ENCODE data around the gene CHST11. TPM values are rescaled to one million over a fixed set of nuclear protein-coding genes. Genes with fewer than 3 reads are reported as not detected.

CHST11 gene
- total and polyA plus RNA-seq, 10 of the 15 experiments (the other 5 are each of a cell fraction or from before 2014, with no cell fraction given), result 1.9 to 38.1 (median 17.2) TPM

DNA sequence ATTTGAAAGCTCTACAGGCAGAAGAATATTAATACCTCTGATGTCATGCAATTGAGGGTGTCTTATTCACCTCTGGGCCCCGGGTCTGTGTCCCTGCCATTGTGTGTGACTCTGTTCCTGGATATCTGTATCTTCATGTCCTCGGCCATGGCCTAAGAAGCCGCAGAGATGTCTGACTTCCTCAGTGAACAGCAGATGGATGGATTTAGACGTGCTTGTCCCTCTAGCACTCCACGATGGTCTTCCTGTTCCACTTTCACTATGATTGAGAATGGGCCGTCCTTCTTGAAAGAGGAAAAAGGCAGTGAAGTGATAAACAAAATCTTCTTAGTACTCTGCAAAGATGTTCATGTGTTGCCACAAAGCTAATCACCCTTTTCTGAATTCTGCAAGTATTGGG is 283.9 kb downstream of the CHST11 start (continued):
- TF ChIP-seq, protein P1, sequence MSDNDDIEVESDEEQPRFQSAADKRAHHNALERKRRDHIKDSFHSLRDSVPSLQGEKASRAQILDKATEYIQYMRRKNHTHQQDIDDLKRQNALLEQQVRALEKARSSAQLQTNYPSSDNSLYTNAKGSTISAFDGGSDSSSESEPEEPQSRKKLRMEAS (IDR thresholded peaks at IDR 0.05; ENCODE audit: low read depth, low read length), result no peak
- TF ChIP-seq NR2C2 (IDR thresholded peaks at IDR 0.05; ENCODE audit: borderline replicate concordance, control insufficient read depth, insufficient read length, low read depth) (no peak), FOXK2 (IDR thresholded peaks at IDR 0.05) (no peak), SREBF2 (IDR thresholded peaks at IDR 0.05; ENCODE audit: low read length) (no peak), KDM1A (IDR thresholded peaks at IDR 0.05; ENCODE audit: borderline replicate concordance) (no peak), CBX3 (IDR thresholded peaks at IDR 0.05; ENCODE audit: borderline replicate concordance, low read depth) (no peak), HDAC6 (IDR thresholded peaks at IDR 0.05; ENCODE audit: unreplicated experiment) (no peak), NFXL1 (IDR thresholded peaks at IDR 0.05; ENCODE audit: borderline replicate concordance) (no peak), SUZ12 (IDR thresholded peaks at IDR 0.05; ENCODE audit: unreplicated experiment) (no peak), KLF5 (IDR thresholded peaks at IDR 0.05; ENCODE audit: partially characterized antibody) (no peak), BMI1 (IDR thresholded peaks at IDR 0.05; ENCODE audit: borderline replicate concordance) (no peak), PML (IDR thresholded peaks at IDR 0.05; ENCODE audit: low read length) (no peak), BRCA1 (IDR thresholded peaks at IDR 0.05; ENCODE audit: low read depth, low read length) (no peak), KAT2A (conservative IDR thresholded peaks at IDR 0.05; ENCODE audit: control insufficient read depth, low read depth, low read length) (no peak), DPF2 (IDR thresholded peaks at IDR 0.05) (peak; percentile 73)
- TF ChIP-seq, protein P2, sequence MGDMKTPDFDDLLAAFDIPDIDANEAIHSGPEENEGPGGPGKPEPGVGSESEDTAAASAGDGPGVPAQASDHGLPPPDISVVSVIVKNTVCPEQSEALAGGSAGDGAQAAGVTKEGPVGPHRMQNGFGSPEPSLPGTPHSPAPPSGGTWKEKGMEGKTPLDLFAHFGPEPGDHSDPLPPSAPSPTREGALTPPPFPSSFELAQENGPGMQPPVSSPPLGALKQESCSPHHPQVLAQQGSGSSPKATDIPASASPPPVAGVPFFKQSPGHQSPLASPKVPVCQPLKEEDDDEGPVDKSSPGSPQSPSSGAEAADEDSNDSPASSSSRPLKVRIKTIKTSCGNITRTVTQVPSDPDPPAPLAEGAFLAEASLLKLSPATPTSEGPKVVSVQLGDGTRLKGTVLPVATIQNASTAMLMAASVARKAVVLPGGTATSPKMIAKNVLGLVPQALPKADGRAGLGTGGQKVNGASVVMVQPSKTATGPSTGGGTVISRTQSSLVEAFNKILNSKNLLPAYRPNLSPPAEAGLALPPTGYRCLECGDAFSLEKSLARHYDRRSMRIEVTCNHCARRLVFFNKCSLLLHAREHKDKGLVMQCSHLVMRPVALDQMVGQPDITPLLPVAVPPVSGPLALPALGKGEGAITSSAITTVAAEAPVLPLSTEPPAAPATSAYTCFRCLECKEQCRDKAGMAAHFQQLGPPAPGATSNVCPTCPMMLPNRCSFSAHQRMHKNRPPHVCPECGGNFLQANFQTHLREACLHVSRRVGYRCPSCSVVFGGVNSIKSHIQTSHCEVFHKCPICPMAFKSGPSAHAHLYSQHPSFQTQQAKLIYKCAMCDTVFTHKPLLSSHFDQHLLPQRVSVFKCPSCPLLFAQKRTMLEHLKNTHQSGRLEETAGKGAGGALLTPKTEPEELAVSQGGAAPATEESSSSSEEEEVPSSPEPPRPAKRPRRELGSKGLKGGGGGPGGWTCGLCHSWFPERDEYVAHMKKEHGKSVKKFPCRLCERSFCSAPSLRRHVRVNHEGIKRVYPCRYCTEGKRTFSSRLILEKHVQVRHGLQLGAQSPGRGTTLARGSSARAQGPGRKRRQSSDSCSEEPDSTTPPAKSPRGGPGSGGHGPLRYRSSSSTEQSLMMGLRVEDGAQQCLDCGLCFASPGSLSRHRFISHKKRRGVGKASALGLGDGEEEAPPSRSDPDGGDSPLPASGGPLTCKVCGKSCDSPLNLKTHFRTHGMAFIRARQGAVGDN (IDR thresholded peaks at IDR 0.05), result peak; percentile 53; the same call in 1 of the 2 replicates
- TF ChIP-seq, protein P3, sequence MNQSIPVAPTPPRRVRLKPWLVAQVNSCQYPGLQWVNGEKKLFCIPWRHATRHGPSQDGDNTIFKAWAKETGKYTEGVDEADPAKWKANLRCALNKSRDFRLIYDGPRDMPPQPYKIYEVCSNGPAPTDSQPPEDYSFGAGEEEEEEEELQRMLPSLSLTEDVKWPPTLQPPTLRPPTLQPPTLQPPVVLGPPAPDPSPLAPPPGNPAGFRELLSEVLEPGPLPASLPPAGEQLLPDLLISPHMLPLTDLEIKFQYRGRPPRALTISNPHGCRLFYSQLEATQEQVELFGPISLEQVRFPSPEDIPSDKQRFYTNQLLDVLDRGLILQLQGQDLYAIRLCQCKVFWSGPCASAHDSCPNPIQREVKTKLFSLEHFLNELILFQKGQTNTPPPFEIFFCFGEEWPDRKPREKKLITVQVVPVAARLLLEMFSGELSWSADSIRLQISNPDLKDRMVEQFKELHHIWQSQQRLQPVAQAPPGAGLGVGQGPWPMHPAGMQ (IDR thresholded peaks at IDR 0.05; ENCODE audit: borderline replicate concordance), result no peak
